ENCODE data around the gene HAVCR1.
"Not testable (repeated sequence)": the region's sequence is repeated elsewhere in the genome, so short reads cannot be mapped to it uniquely, and the experiment has no call there.

The HAVCR1 gene

DNA sequence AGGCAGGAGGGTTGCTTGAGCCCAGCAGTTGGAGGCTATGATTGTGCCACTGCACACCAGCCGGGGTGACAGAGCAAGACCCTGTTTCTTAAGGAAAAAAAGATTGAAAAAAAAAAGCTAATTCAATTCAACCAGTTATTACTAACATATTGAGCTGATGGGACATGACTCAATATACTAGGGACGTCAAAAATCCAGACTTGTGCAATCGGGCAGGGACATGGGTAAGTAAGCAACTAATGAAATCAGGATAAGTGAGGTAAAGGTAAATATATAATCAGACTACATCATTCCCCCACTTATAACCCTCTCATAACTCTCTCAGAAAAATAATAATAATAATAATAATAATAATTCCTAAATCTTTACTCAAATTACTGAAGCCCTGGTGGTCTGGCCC lies 975 bp upstream of the HAVCR1 start:
- Histone ChIP-seq H3K4me2 (no peak overlapping the region), H2AFZ (ENCODE audit: low read depth) (no peak overlapping the region), H3K27ac (no peak overlapping the region), H3K9ac (no peak overlapping the region), H3K27me3 (ENCODE audit: insufficient read depth, low read depth) (no peaks in the 10 kb centered on the region), H4K20me1 (ENCODE audit: insufficient read depth) (no peaks in the 10 kb centered on the region), H3K36me3 (ENCODE audit: insufficient read depth) (no peaks in the 10 kb centered on the region), H3K4me1 (ENCODE audit: low read depth, poor library complexity, severe bottlenecking) (no peaks in the 10 kb centered on the region), H3K4me3 (IDR thresholded peaks at IDR 0.05; ENCODE audit: insufficient read depth, low read depth, low read length) (no peak overlapping the region), H3K79me2 (ENCODE audit: insufficient read depth, low read depth) (no peaks in the 10 kb centered on the region)
- TF ChIP-seq, protein P1, sequence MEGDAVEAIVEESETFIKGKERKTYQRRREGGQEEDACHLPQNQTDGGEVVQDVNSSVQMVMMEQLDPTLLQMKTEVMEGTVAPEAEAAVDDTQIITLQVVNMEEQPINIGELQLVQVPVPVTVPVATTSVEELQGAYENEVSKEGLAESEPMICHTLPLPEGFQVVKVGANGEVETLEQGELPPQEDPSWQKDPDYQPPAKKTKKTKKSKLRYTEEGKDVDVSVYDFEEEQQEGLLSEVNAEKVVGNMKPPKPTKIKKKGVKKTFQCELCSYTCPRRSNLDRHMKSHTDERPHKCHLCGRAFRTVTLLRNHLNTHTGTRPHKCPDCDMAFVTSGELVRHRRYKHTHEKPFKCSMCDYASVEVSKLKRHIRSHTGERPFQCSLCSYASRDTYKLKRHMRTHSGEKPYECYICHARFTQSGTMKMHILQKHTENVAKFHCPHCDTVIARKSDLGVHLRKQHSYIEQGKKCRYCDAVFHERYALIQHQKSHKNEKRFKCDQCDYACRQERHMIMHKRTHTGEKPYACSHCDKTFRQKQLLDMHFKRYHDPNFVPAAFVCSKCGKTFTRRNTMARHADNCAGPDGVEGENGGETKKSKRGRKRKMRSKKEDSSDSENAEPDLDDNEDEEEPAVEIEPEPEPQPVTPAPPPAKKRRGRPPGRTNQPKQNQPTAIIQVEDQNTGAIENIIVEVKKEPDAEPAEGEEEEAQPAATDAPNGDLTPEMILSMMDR (conservative IDR thresholded peaks at IDR 0.05; ENCODE audit: low read depth, low read length), result no peak

DNA sequence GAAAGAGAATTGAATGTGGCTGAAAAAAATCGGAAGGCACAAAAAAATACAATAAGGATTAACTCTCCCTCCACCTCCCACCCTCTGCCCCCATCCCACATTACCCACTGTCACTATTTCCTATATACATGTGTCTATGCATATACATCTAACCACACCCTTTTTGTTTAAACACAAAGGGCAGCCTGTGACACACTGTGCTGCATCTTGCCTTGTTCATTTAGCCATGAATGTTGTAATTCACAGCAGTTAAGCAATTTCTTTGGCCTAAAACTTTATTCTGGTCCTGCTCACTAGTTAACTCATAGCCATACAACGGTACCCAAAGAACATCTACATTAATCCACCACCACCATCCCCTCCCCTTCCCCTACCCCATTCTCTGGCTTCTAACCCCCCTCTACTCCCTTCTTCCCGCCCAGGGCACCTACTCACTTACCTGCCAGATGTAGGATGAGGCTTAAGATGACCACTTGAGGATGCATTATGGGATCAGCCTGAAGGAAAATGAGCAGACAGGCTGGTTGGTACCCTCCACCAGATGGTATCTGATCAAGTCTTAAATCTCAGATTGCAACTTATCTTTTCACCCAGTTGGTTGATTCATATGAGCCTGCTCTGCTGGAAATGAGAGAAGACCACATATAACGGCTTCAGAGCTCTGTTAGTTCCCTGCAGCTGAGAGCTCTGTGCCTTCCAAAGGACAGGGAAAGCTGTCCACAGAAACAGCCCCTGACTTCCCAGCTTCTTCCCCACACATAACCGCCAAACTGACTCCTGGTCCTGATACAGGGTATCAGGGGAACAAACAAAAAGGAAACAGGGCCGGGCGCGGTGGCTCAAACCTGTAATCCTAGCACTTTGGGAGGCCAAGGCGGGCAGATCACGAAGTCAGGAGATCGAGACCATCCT lies 1.2 kb downstream of the HAVCR1 start:
- H3K27me3 ChIP-seq (ENCODE audit: insufficient read depth, low read depth), result no peaks in the 10 kb centered on the region

DNA sequence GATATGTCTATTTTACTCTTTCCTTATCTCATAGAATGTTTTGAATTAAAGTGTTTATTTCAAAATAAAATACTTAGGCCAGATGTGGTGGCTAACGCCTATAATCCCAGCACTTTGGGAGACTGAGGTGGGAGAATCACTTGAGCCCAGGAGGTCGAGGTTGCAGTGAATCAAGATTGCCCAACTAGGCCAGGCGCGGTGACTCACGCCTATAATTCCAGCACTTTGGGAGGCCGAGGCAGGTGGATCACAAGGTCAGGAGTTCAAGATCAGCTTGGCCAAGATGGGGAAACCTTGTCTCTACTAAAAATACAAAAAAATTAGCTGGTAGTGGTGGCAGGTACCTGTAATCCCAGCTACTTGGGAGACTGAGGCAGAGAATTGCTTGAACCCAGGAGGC lies 2.1 kb downstream of the HAVCR1 start:
- not testable (repeated sequence) for H4K20me1 ChIP-seq (ENCODE audit: insufficient read depth); H3K79me2 ChIP-seq (ENCODE audit: insufficient read depth, low read depth); H3K27me3 ChIP-seq (ENCODE audit: insufficient read depth, low read depth); H3K4me1 ChIP-seq (ENCODE audit: low read depth, poor library complexity, severe bottlenecking); H3K9ac ChIP-seq; H3K36me3 ChIP-seq (ENCODE audit: insufficient read depth); H3K4me3 ChIP-seq (IDR thresholded peaks at IDR 0.05; ENCODE audit: insufficient read depth, low read depth, low read length); H3K4me2 ChIP-seq; H3K27ac ChIP-seq; H2AFZ ChIP-seq (ENCODE audit: low read depth)

More for the DNA sequence above, 1.2 kb downstream of the HAVCR1 start:
- no peaks in the 10 kb centered on the region for H3K36me3 ChIP-seq (ENCODE audit: insufficient read depth)
- no peak overlapping the region for H3K9ac ChIP-seq
- H4K20me1 ChIP-seq (ENCODE audit: insufficient read depth), result no peaks in the 10 kb centered on the region
- no peak overlapping the region for H3K4me2 ChIP-seq
- no peaks in the 10 kb centered on the region for H3K79me2 ChIP-seq (ENCODE audit: insufficient read depth, low read depth)
- no peak overlapping the region for H3K4me3 ChIP-seq (IDR thresholded peaks at IDR 0.05; ENCODE audit: insufficient read depth, low read depth, low read length)
- no peak overlapping the region for H3K27ac ChIP-seq
- no peaks in the 10 kb centered on the region for H3K4me1 ChIP-seq (ENCODE audit: low read depth, poor library complexity, severe bottlenecking)
- H2AFZ ChIP-seq (ENCODE audit: low read depth), result no peak overlapping the region
- TF ChIP-seq, protein P1 (conservative IDR thresholded peaks at IDR 0.05; ENCODE audit: low read depth, low read length), result no peak

GRCh38 chr5:157051604-157052245 lies 7.2 kb downstream of the HAVCR1 start:
- H4K20me1 ChIP-seq (ENCODE audit: insufficient read depth), result no peaks in the 10 kb centered on the region
- no peaks in the 10 kb centered on the region for H3K79me2 ChIP-seq (ENCODE audit: insufficient read depth, low read depth)
- no peaks in the 10 kb centered on the region for H3K4me1 ChIP-seq (ENCODE audit: low read depth, poor library complexity, severe bottlenecking)
- H3K4me2 ChIP-seq, result no peak overlapping the region
- H3K4me3 ChIP-seq (IDR thresholded peaks at IDR 0.05; ENCODE audit: insufficient read depth, low read depth, low read length), result no peak overlapping the region
- no peak overlapping the region for H3K9ac ChIP-seq
- H2AFZ ChIP-seq (ENCODE audit: low read depth), result no peak overlapping the region
- H3K36me3 ChIP-seq (ENCODE audit: insufficient read depth), result no peaks in the 10 kb centered on the region
- no peak overlapping the region for H3K27ac ChIP-seq
- TF ChIP-seq, protein P1 (conservative IDR thresholded peaks at IDR 0.05; ENCODE audit: low read depth, low read length), result no peak
- no peaks in the 10 kb centered on the region for H3K27me3 ChIP-seq (ENCODE audit: insufficient read depth, low read depth)

DNA sequence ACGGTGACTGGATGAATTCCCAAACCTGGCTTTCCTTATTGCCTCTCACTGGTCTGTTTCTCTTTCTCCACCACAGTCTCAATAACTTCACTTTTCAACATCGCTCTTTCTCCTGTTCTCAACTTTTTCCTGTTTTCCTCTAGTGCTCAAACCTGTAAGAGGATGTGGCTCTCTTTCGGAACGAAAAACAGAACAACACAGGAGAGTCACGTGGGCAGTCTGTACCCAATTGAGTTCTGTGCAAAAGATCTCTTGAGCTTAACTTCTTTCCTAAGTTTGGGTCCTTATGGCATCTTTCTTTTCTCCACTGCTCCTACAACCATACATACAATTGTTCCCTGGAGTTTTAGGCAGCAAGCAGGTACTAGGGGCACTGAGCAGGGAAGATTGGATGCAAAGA lies 8.9 kb downstream of the HAVCR1 start:
- no peaks in the 10 kb centered on the region for H3K79me2 ChIP-seq (ENCODE audit: insufficient read depth, low read depth)
- TF ChIP-seq, protein P1 (conservative IDR thresholded peaks at IDR 0.05; ENCODE audit: low read depth, low read length), result no peak
- no peak overlapping the region for H3K9ac ChIP-seq
- H3K27me3 ChIP-seq (ENCODE audit: insufficient read depth, low read depth), result no peaks in the 10 kb centered on the region
- no peak overlapping the region for H3K4me3 ChIP-seq (IDR thresholded peaks at IDR 0.05; ENCODE audit: insufficient read depth, low read depth, low read length)
- no peaks in the 10 kb centered on the region for H3K4me1 ChIP-seq (ENCODE audit: low read depth, poor library complexity, severe bottlenecking)
- no peak overlapping the region for H2AFZ ChIP-seq (ENCODE audit: low read depth)
- no peak overlapping the region for H3K4me2 ChIP-seq
- no peaks in the 10 kb centered on the region for H3K36me3 ChIP-seq (ENCODE audit: insufficient read depth)
- no peaks in the 10 kb centered on the region for H4K20me1 ChIP-seq (ENCODE audit: insufficient read depth)
- H3K27ac ChIP-seq, result no peak overlapping the region
